Heart left ventricle (tissue), 13 donors: ENCODE data around the gene TAF5L.

Experiments used
- CTCF ChIP-seq, 12 donors: fragments of 200-600 bp; sonication (generic) in 4 of 12; IDR thresholded peaks; one replicate each; pipeline versions ENCODE4 v1.5.0 to v1.8.0; 2018 to 2022; ENCODE audit warnings: antibody characterized with exemption in 12 of 12, mild to moderate bottlenecking in 5 of 12
- POLR2A ChIP-seq, 2 donors: fragments of 450-650 bp; IDR thresholded peaks; one replicate each; pipeline ENCODE4 v1.6.1; 2017; ENCODE audit warnings: antibody characterized with exemption in 2 of 2, mild to moderate bottlenecking in 2 of 2, moderate library complexity in 2 of 2
- donor health status: ischemic (EF 13 %, LVEDD 7.1; RV severe dilation, severe dysfunction).
- donor health status: DM: no; HTN: yes; CAD: no.
- donor health status: DM: no; HTN: no; CAD: no.
- donor health status: ischemic (EF 25% LVEDD 6.9; RV normal size, moderate dysfunction).
- donor health status: ischemic (EF 25% LVEDD 5.7; RV mildly dilated, moderate dysfunction).
- donor health status: ischemic (EF 35%, LVEDD 5.7; RV mildly dilated, moderate dysfunction).
- donor health status: nonischemic (EF 11% LVEDD 7.7; RV severe dilation, severe dysfunction).
- donor health status: DM: yes; HTN: yes; CAD: no.
- donor health status: PGD.
- donor health status: ischemic (EF 29% LVEDD 5.4; RV normal size, mild dysfunction).
- donor health status: nonischemic (EF 23%, LVEDD 6.1; RV moderate dilation, normal function).

- TF ChIP-seq CTCF (IDR thresholded peaks at IDR 0.05) (no peak), POLR2A (IDR thresholded peaks at IDR 0.05) (no peak)
These were observed 32.1 kb downstream of the TAF5L start for GRCh38 chr1:229593800-229594199.
